Kidney (tissue), 14 donors: ENCODE data around the gene EEF1G. TPM values are rescaled to one million over a fixed set of nuclear protein-coding genes. Genes with fewer than 3 reads are reported as not detected.

Experiments used
- DNase-seq, 5 donors: peaks; one replicate each; pipeline ENCODE4 v3.0.0-alpha.2; 2013 to 2020
- FAIRE-seq: peaks from 2 replicates; lab custom pipeline; 2012; peaks lifted over from hg19 to GRCh38; lab: Jason Lieb, UNC
- H3K27ac ChIP-seq, 2 donors: one replicate each; pipeline ENCODE4 v1.7.0; 2013; ENCODE audit warnings: low read depth in 2 of 2, low read length in 2 of 2, inconsistent platforms in 1 of 2
- H3K27me3 ChIP-seq: one replicate; pipeline ENCODE4 v1.7.1; 2013; ENCODE audit warnings: low read length, inconsistent platforms; ENCODE audit not compliant: control insufficient read depth, insufficient read depth
- H3K36me3 ChIP-seq, 3 donors: one replicate each; pipeline versions ENCODE4 v1.7.0 to v1.7.1; 2013; ENCODE audit warnings: low read length in 3 of 3, control low read depth in 1 of 3, inconsistent platforms in 1 of 3; ENCODE audit not compliant: insufficient read depth in 3 of 3, control insufficient read depth in 2 of 3
- H3K4me1 ChIP-seq, 3 donors: one replicate each; pipeline versions ENCODE4 v1.7.0 to v1.7.1; 2013; ENCODE audit warnings: low read length in 3 of 3, inconsistent platforms in 1 of 3, low read depth in 1 of 3; ENCODE audit not compliant: control insufficient read depth in 2 of 3, insufficient read depth in 2 of 3
- H3K4me3 ChIP-seq, 3 donors: one replicate each; pipeline versions ENCODE4 v1.7.0 to v1.8.1; 2013; ENCODE audit warnings: low read length in 3 of 3, control low read depth in 1 of 3, inconsistent platforms in 1 of 3
- H3K9ac ChIP-seq, 3 donors: one replicate each; pipeline versions ENCODE4 v1.7.0 to v1.7.1; 2013; ENCODE audit warnings: low read length in 3 of 3, control low read depth in 1 of 3, inconsistent platforms in 1 of 3
- H3K9me3 ChIP-seq, 3 donors: one replicate each; pipeline versions ENCODE4 v1.7.0 to v1.7.1; 2013; ENCODE audit warnings: low read length in 3 of 3, control low read depth in 1 of 3, inconsistent platforms in 1 of 3; ENCODE audit not compliant: control insufficient read depth in 2 of 3, insufficient read depth in 1 of 3
- intact Hi-C: fragments of 100-400 bp; cut with DNase I; formaldehyde crosslinking; loops from one replicate; pipeline ENCODE4 v1.11.1; 2022
- polyA plus RNA-seq: library from polyadenylated mRNA; stranded (reverse); fragments of 350-450 nt; fragmentation: Illumina TruSeq; extraction: RNeasy Lipid Tissue Mini Kit (QIAGEN cat#74804); gene quantifications from one replicate; pipeline ENCODE4 v1.2.3, GENCODE V29; 2014; ENCODE audit warnings: low read depth, low replicate concordance; ENCODE audit not compliant: insufficient read depth
- total RNA-seq: library from RNA; stranded (reverse); fragmentation: NEBNext Ultra II Directional; extraction: Animal tissue kit (Norgen Biotek cat#: 25700); gene quantifications from one replicate; pipeline ENCODE4 v1.2.1, GENCODE V29; 2021
- TF ChIP-seq, protein P1 (sequence below): IDR thresholded peaks from 3 replicates; pipeline ENCODE4 v1.5.1; 2012; ENCODE audit warnings: mild to moderate bottlenecking, moderate library complexity, borderline replicate concordance; ENCODE audit not compliant: insufficient read depth; ENCODE audit errors: extremely low read depth
- donor health status: control.
- donor health status: control.
- donor health status: control.
- donor health status: control.
- donor health status: control.
- donor health status: DM: yes; HTN: yes; CAD: no.
- donor health status: Normal renal cell carcinoma (clear cell type).

The EEF1G gene
- total and polyA plus RNA-seq, 2 donors from 2014 or later = 1,136 to 1,809 TPM

DNA sequence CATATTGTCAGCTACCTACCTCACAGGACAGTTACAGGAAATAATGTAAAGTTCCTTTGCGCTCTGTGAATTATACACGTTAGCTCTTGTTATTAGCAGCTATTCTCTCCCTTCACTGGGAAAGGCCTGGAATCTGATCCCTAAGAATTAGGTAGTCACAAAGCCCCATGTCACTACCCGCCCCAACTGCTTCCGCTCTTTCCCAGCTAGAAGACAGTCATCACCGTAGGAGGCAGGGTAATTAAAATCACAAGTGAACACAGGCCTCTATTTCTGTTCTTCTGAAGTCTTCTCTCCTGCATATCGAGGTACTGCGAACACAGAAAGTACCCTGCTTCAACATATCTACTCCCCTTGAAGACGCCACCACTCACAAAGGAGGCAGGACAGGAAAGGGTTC, 14.5 kb downstream of the EEF1G start:
- H3K9me3 ChIP-seq = no peaks in the 10 kb centered on the region
- FAIRE-seq (no peak), DNase-seq (no peak)
- peaks cover 0 to 30% (median 27%) of the 10 kb centered on the region in 3 donors for H3K4me1 ChIP-seq
- H3K27ac ChIP-seq = no peak overlapping the region
- TF ChIP-seq, protein P1, sequence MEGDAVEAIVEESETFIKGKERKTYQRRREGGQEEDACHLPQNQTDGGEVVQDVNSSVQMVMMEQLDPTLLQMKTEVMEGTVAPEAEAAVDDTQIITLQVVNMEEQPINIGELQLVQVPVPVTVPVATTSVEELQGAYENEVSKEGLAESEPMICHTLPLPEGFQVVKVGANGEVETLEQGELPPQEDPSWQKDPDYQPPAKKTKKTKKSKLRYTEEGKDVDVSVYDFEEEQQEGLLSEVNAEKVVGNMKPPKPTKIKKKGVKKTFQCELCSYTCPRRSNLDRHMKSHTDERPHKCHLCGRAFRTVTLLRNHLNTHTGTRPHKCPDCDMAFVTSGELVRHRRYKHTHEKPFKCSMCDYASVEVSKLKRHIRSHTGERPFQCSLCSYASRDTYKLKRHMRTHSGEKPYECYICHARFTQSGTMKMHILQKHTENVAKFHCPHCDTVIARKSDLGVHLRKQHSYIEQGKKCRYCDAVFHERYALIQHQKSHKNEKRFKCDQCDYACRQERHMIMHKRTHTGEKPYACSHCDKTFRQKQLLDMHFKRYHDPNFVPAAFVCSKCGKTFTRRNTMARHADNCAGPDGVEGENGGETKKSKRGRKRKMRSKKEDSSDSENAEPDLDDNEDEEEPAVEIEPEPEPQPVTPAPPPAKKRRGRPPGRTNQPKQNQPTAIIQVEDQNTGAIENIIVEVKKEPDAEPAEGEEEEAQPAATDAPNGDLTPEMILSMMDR = no peak
- no peak overlapping the region for H3K9ac ChIP-seq
- no peak overlapping the region for H3K4me3 ChIP-seq
- intact Hi-C loops = no loop called here
- peaks cover 6 to 44% (median 18%) of the 10 kb centered on the region in 3 donors for H3K36me3 ChIP-seq
- no peaks in the 10 kb centered on the region for H3K27me3 ChIP-seq

- H3K9me3 ChIP-seq = no peaks in the 10 kb centered on the region
- H3K36me3 ChIP-seq = peaks cover 6 to 41% (median 18%) of the 10 kb centered on the region in 3 donors
- no peak overlapping the region for H3K9ac ChIP-seq
- H3K27me3 ChIP-seq = no peaks in the 10 kb centered on the region
- H3K4me1 ChIP-seq = peaks cover 0 to 35% (median 32%) of the 10 kb centered on the region in 3 donors
- no peak overlapping the region for H3K27ac ChIP-seq
- no peak overlapping the region for H3K4me3 ChIP-seq
- intact Hi-C loops = no loop called here
- TF ChIP-seq, protein P1 = no peak
- FAIRE-seq (no peak), DNase-seq (peak in 1 of 5 donors; percentile 65)
Observed at GRCh38 chr11:62558669-62559068, 15.0 kb downstream of the EEF1G start.

GRCh38 chr11:62556875-62557631, 16.6 kb downstream of the EEF1G start:
- TF ChIP-seq, protein P1 = no peak
- H3K9ac ChIP-seq = peak overlapping the region in 1 of 3 donors; percentile 44

More at GRCh38 chr11:62556875-62557631, 16.6 kb downstream of the EEF1G start:
- Histone ChIP-seq H3K27ac (peak overlapping the region; percentile 80 to 87), H3K4me1 (peaks cover 5 to 49% (median 45%) of the 10 kb centered on the region in 3 donors), H3K9me3 (no peaks in the 10 kb centered on the region), H3K36me3 (peaks cover 6 to 34% (median 14%) of the 10 kb centered on the region in 3 donors), H3K27me3 (no peaks in the 10 kb centered on the region), H3K4me3 (no peak overlapping the region)
- intact Hi-C loops = no loop called here
- FAIRE-seq (no peak), DNase-seq (peak in 1 of 5 donors; percentile 56)
